ENCODE data around the gene PTGIS.

PTGIS gene

GRCh38 chr20:49595811-49596561 is 28.0 kb upstream of the PTGIS start:
- DNase-seq (ENCODE audit: low spot score) = peak; percentile 96

GRCh38 chr20:49595346-49595745 is 27.4 kb upstream of the PTGIS start:
- DNase-seq (ENCODE audit: low spot score) = no peak

- no peak for DNase-seq (ENCODE audit: low spot score)
Measured at GRCh38 chr20:49594931-49595315, 27.0 kb upstream of the PTGIS start.

- DNase-seq (ENCODE audit: low spot score) = peak; percentile 40
Measured at GRCh38 chr20:49594143-49594930, 26.4 kb upstream of the PTGIS start.

- DNase-seq (ENCODE audit: low spot score) = no peak
Measured at GRCh38 chr20:49593466-49594142, 25.7 kb upstream of the PTGIS start.

- no peak for DNase-seq (ENCODE audit: low spot score)
Measured at GRCh38 chr20:49592120-49592519, 24.2 kb upstream of the PTGIS start.

- no peak for DNase-seq (ENCODE audit: low spot score)
Measured at GRCh38 chr20:49591217-49591865, 23.4 kb upstream of the PTGIS start.

- no peak for DNase-seq (ENCODE audit: low spot score)
Measured at GRCh38 chr20:49590163-49591017, 22.5 kb upstream of the PTGIS start.

GRCh38 chr20:49589747-49590146 is 21.8 kb upstream of the PTGIS start:
- no peak for DNase-seq (ENCODE audit: low spot score)

GRCh38 chr20:49587111-49587570 is 19.2 kb upstream of the PTGIS start:
- no peak for DNase-seq (ENCODE audit: low spot score)

GRCh38 chr20:49585585-49586245 is 17.8 kb upstream of the PTGIS start:
- no peak for DNase-seq (ENCODE audit: low spot score)

- DNase-seq (ENCODE audit: low spot score) = peak; percentile 66
Measured at GRCh38 chr20:49584418-49585382, 16.8 kb upstream of the PTGIS start.

- peak; percentile 55 for DNase-seq (ENCODE audit: low spot score)
Measured at GRCh38 chr20:49583669-49584417, 15.9 kb upstream of the PTGIS start.

- no peak for DNase-seq (ENCODE audit: low spot score)
Measured at GRCh38 chr20:49583343-49583668, 15.4 kb upstream of the PTGIS start.

- no peak for DNase-seq (ENCODE audit: low spot score)
Measured at GRCh38 chr20:49582413-49583334, 14.7 kb upstream of the PTGIS start.

- no peak for DNase-seq (ENCODE audit: low spot score)
Measured at GRCh38 chr20:49581482-49581881, 13.5 kb upstream of the PTGIS start.

GRCh38 chr20:49580813-49581174 is 12.9 kb upstream of the PTGIS start:
- DNase-seq (ENCODE audit: low spot score) = no peak
